Neutrophil (primary cell): ENCODE results near the gene PHLDB2.

ENCODE experiments used
- H3K27ac ChIP-seq: fragments of 200-600 bp; sonication (generic); 2 replicates; pipeline ENCODE4 v1.5.1; 2016; ENCODE audit warnings: mild to moderate bottlenecking, moderate library complexity
- H3K27me3 ChIP-seq: fragments of 200-600 bp; sonication (generic); 2 replicates; pipeline ENCODE4 v1.6.0; 2016; ENCODE audit warnings: mild to moderate bottlenecking
- H3K36me3 ChIP-seq: fragments of 200-600 bp; sonication (generic); 2 replicates; pipeline ENCODE4 v1.5.1; 2017
- H3K4me1 ChIP-seq, 2 experiments: fragments of 200-600 bp in 1 of 2; sonication (generic) in 1 of 2; 1 replicate in 1 of 2; 2 replicates in 1 of 2; pipeline versions ENCODE4 v1.5.1 to v1.6.1; 2013 to 2016; ENCODE audit warnings: low read depth in 1 of 2, low read length in 1 of 2, mild to moderate bottlenecking in 1 of 2, moderate library complexity in 1 of 2; ENCODE audit not compliant: control insufficient read depth in 1 of 2, insufficient read depth in 1 of 2
- H3K4me3 ChIP-seq, 2 experiments: fragments of 200-600 bp in 1 of 2; sonication (generic) in 1 of 2; 1 replicate in 1 of 2; 2 replicates in 1 of 2; pipeline ENCODE4 v1.5.1; 2013 to 2016; ENCODE audit warnings: low read depth in 1 of 2, low read length in 1 of 2, mild to moderate bottlenecking in 1 of 2, moderate library complexity in 1 of 2
- H3K9me3 ChIP-seq: fragments of 200-600 bp; sonication (generic); 2 replicates; pipeline ENCODE4 v1.5.1; 2016
- CTCF ChIP-seq: fragments of 200-600 bp; sonication (generic); IDR thresholded peaks from 2 replicates; pipeline ENCODE4 v1.5.1; 2016; ENCODE audit warnings: antibody characterized with exemption

Gene PHLDB2

DNA sequence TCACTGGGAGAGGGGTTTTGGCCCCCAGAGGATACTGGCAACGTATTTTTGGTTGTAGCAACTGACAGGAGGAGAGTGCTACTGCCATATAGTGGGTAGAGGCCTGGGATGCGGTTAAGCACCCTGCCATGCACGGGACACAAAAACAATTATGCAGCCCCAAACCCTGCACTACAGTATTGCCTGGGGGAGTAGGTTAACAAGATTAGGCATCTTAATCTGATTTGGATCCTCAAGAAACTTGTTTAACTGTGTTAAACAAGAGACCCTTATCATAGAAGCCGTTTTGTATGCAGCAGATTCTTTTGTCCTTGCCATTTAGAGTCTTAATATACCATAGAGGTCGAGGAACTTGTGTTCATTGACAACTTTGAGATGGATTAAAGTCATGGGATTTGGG lies 3.4 kb downstream of the PHLDB2 start:
- Histone ChIP-seq H3K27ac (no peak overlapping the region), H3K36me3 (no peaks in the 10 kb centered on the region), H3K27me3 (peaks cover 64% of the 10 kb centered on the region), H3K4me3 (no peak overlapping the region), H3K4me1 (peaks cover 18 to 23% of the 10 kb centered on the region in 2 experiments), H3K9me3 (no peaks in the 10 kb centered on the region)
- TF ChIP-seq CTCF = no peak

- no peaks in the 10 kb centered on the region for H3K9me3 ChIP-seq
- peaks cover 58% of the 10 kb centered on the region for H3K27me3 ChIP-seq
- no peak for TF ChIP-seq CTCF
- peaks cover 18 to 23% of the 10 kb centered on the region in 2 experiments for H3K4me1 ChIP-seq
- H3K4me3 ChIP-seq = no peak overlapping the region
- H3K27ac ChIP-seq = no peak overlapping the region
- H3K36me3 ChIP-seq = no peaks in the 10 kb centered on the region
Observed at GRCh38 chr3:111862974-111863373, 3.9 kb downstream of the PHLDB2 start.

GRCh38 chr3:111863942-111864694 lies 5.1 kb downstream of the PHLDB2 start:
- H3K4me1 ChIP-seq = peaks cover 12 to 18% of the 10 kb centered on the region in 2 experiments
- peaks cover 47% of the 10 kb centered on the region for H3K27me3 ChIP-seq
- no peak for TF ChIP-seq CTCF
- H3K27ac ChIP-seq = no peak overlapping the region
- no peaks in the 10 kb centered on the region for H3K36me3 ChIP-seq
- no peak overlapping the region for H3K4me3 ChIP-seq
- no peaks in the 10 kb centered on the region for H3K9me3 ChIP-seq

- Histone ChIP-seq H3K4me3 (no peak overlapping the region), H3K36me3 (no peaks in the 10 kb centered on the region), H3K27ac (no peak overlapping the region), H3K27me3 (peaks cover 38% of the 10 kb centered on the region), H3K9me3 (no peaks in the 10 kb centered on the region), H3K4me1 (peaks cover 7 to 9% of the 10 kb centered on the region in 2 experiments)
- TF ChIP-seq CTCF = no peak
Observed at GRCh38 chr3:111864821-111865656, 6.0 kb downstream of the PHLDB2 start.

DNA sequence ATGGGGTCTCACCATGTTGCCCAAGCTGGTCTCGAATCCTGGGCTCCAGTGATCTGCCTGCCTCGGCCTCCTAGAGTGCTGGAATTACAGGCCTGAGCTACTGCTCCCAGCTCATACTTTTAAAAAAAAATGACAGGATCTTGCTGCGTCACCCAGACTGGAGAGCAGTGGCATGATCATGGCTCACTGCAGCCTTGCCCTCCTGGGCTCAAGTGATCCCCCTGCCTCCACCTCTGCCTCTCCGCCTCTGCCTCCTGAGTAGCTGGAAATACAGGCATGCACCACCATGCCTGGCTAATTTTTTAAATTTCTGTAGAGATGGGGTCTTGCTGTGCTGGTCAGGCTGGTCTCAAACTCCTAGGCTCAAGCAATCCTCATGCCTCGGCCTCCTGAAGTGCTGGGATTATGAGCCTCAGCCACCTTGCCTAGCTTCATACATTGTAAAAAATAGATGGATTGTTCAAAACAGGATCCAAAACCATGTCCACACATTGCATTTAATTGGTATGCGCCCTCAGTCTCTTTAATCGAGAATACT lies 8.9 kb downstream of the PHLDB2 start:
- Histone ChIP-seq H3K4me3 (no peak overlapping the region), H3K9me3 (no peaks in the 10 kb centered on the region), H3K27ac (no peak overlapping the region), H3K36me3 (no peaks in the 10 kb centered on the region), H3K27me3 (peaks cover 8% of the 10 kb centered on the region), H3K4me1 (no peaks in the 10 kb centered on the region)
- no peak for TF ChIP-seq CTCF
